Neuronal stem cell (in vitro differentiated cells): ENCODE data around the gene TRPM2.

ENCODE experiments used
- DNase-seq: peaks from one replicate; pipeline ENCODE4 v3.0.0-alpha.2; 2013; ENCODE audit warnings: low spot score
- H2AFZ ChIP-seq: one replicate; pipeline ENCODE4 v1.6.1; 2013; ENCODE audit warnings: mild to moderate bottlenecking, low read length, inconsistent platforms
- H2AK5ac ChIP-seq: 2 replicates; pipeline ENCODE4 v1.6.1; 2013; ENCODE audit warnings: low read depth, mild to moderate bottlenecking, inconsistent platforms, low read length, moderate library complexity, mixed read lengths
- H2BK120ac ChIP-seq: 2 replicates; pipeline ENCODE4 v1.6.1; 2013; ENCODE audit warnings: low read depth, mild to moderate bottlenecking, inconsistent platforms, low read length, moderate library complexity, mixed read lengths
- H2BK12ac ChIP-seq: one replicate; pipeline ENCODE4 v1.6.1; 2013; ENCODE audit warnings: low read length, inconsistent platforms
- H2BK15ac ChIP-seq: 2 replicates; pipeline ENCODE4 v1.6.1; 2013; ENCODE audit warnings: mild to moderate bottlenecking, low read length, inconsistent platforms, mixed read lengths
- H2BK5ac ChIP-seq: one replicate; pipeline ENCODE4 v1.6.1; 2013; ENCODE audit warnings: inconsistent platforms, mild to moderate bottlenecking, low read length, moderate library complexity
- H3K14ac ChIP-seq: one replicate; pipeline ENCODE4 v1.6.1; 2013; ENCODE audit warnings: low read length, inconsistent platforms
- H3K18ac ChIP-seq: 2 replicates; pipeline ENCODE4 v1.6.1; 2013; ENCODE audit warnings: low read length, inconsistent platforms
- H3K23ac ChIP-seq: 2 replicates; pipeline ENCODE4 v1.6.1; 2013; ENCODE audit warnings: low read depth, mild to moderate bottlenecking, mixed read lengths, low read length, inconsistent platforms; ENCODE audit not compliant: poor library complexity
- H3K27ac ChIP-seq: replicated peaks from 3 replicates; pipeline ENCODE4 v1.5.1; 2013; ENCODE audit warnings: low read length, inconsistent platforms
- H3K27me3 ChIP-seq, 3 experiments: 2 replicates each; pipeline ENCODE4 v1.6.1; 2013; ENCODE audit warnings: low read length in 3 of 3, mild to moderate bottlenecking in 2 of 3, inconsistent platforms in 1 of 3, low read depth in 1 of 3, mixed read lengths in 1 of 3, moderate library complexity in 1 of 3; ENCODE audit not compliant: control insufficient read depth in 3 of 3, insufficient read depth in 3 of 3
- H3K36me3 ChIP-seq, 2 donors: replicated peaks in 1 of 2; 2 replicates each; pipeline ENCODE4 v1.6.1; 2013; ENCODE audit warnings: low read length in 2 of 2; ENCODE audit not compliant: control insufficient read depth in 2 of 2, insufficient read depth in 2 of 2
- H3K4ac ChIP-seq: 2 replicates; pipeline ENCODE4 v1.6.1; 2013; ENCODE audit warnings: inconsistent platforms, mild to moderate bottlenecking, low read length, moderate library complexity
- H3K4me1 ChIP-seq, 2 donors: 1 replicate in 1 of 2; 2 replicates in 1 of 2; pipeline ENCODE4 v1.6.1; 2013; ENCODE audit warnings: low read length in 2 of 2, low read depth in 1 of 2; ENCODE audit not compliant: control insufficient read depth in 2 of 2, insufficient read depth in 1 of 2
- H3K4me2 ChIP-seq: one replicate; pipeline ENCODE4 v1.6.1; 2013; ENCODE audit warnings: mild to moderate bottlenecking, low read length, inconsistent platforms; ENCODE audit not compliant: insufficient read depth, poor library complexity, severe bottlenecking
- H3K4me3 ChIP-seq, 2 donors: 2 replicates each; pipeline ENCODE4 v1.5.1; 2013; ENCODE audit warnings: low read length in 2 of 2, mild to moderate bottlenecking in 2 of 2, inconsistent platforms in 1 of 2, moderate library complexity in 1 of 2
- H3K79me1 ChIP-seq: one replicate; pipeline ENCODE4 v1.6.1; 2013; ENCODE audit warnings: low read depth, mild to moderate bottlenecking, inconsistent platforms, low read length, moderate library complexity
- H3K9ac ChIP-seq: one replicate; pipeline ENCODE4 v1.6.1; 2013; ENCODE audit warnings: mild to moderate bottlenecking, low read depth, low read length, inconsistent platforms; ENCODE audit not compliant: poor library complexity
- H3K9me3 ChIP-seq, 2 donors: replicated peaks in 1 of 2; 2 replicates each; pipeline versions ENCODE3 to v1.6.1; 2013; ENCODE audit warnings: low read length in 2 of 2, mild to moderate bottlenecking in 2 of 2, inconsistent platforms in 1 of 2, low read depth in 1 of 2, mixed read lengths in 1 of 2, moderate library complexity in 1 of 2; ENCODE audit not compliant: control insufficient read depth in 2 of 2, insufficient read depth in 1 of 2
- H4K8ac ChIP-seq: one replicate; pipeline ENCODE4 v1.6.1; 2013; ENCODE audit warnings: low read depth, mild to moderate bottlenecking, inconsistent platforms, low read length, moderate library complexity
- H4K91ac ChIP-seq: one replicate; pipeline ENCODE4 v1.6.1; 2013; ENCODE audit warnings: low read length, low read depth, mild to moderate bottlenecking, inconsistent platforms; ENCODE audit not compliant: poor library complexity
- WGBS, 2 donors: extraction: QIAGEN DNeasy Blood & Tissue Kit; methylation state at CpG; one replicate each; pipeline ENCODE4 v1.1.7; 2013; ENCODE audit warnings: missing lambda C conversion rate in 2 of 2, mixed read lengths in 1 of 2; ENCODE audit not compliant: insufficient read length in 2 of 2, insufficient replicate concordance in 1 of 2; ENCODE audit errors: extremely low coverage in 2 of 2; 5-methylcytosine and 5-hydroxymethylcytosine counted together

Gene TRPM2

DNA sequence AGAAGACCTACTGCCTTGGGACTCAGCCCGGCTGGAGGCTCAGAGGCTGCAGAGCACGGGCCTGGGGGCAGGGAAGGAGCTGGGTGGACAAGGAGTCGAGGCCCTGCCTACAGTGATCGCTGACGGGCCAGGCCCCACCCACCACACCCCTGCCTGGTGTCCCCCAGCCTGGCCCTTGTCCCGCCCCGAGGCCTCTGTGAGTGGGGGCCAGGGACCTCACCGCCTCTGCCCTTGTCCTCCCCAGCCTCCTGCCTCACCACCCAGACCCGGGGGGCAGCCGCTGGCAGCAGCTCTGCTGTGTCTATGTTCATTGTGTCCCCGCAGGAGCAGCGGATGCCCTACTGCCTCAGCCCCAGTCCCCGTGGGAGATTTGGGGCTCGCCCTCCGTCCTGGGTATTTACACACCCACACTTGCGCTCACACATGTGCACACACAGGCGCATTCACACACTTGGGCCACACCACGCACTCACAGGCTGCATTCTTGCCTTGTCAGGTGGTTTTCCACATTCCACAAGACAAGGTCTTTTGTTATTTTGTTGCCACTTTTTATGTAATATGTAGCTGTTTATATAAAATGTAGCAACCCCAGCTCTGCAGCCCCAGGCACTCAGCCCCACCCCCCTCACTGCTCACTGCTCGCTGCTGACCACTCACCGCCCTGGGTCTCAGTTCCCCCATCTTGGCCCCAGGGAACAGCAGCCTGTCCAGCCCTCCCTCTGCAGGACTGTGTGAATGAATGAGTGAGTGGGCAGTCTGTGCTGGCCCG, 46.3 kb upstream of the TRPM2 start:
- H3K4me3 ChIP-seq, result no peak overlapping the region
- peak overlapping the region; percentile 89 for H3K14ac ChIP-seq
- WGBS, 2 donors, result no CpG with 5 or more reads among the region's 21 CpGs
- DNase-seq, result no peak
- peak overlapping the region; percentile 58 for H2BK15ac ChIP-seq
- peak overlapping the region; percentile 55 for H3K23ac ChIP-seq
- no peaks in the 10 kb centered on the region for H3K27me3 ChIP-seq
- H3K27ac ChIP-seq, result no peak overlapping the region
- H2BK120ac ChIP-seq, result no peak overlapping the region
- H3K4me1 ChIP-seq, result peaks cover 26 to 32% of the 10 kb centered on the region in 2 donors
- peak overlapping the region; percentile 53 for H3K4ac ChIP-seq
- H2AK5ac ChIP-seq, result peak overlapping the region; percentile 79
- peak overlapping the region; percentile 82 for H2BK5ac ChIP-seq
- peaks cover 0 to 3% of the 10 kb centered on the region in 2 donors for H3K9me3 ChIP-seq
- H3K9ac ChIP-seq, result peak overlapping the region; percentile 70
- H3K79me1 ChIP-seq, result peaks cover 7% of the 10 kb centered on the region
- H3K18ac ChIP-seq, result peak overlapping the region; percentile 90
- no peak overlapping the region for H2AFZ ChIP-seq
- no peak overlapping the region for H3K4me2 ChIP-seq
- H4K8ac ChIP-seq, result peak overlapping the region; percentile 17
- peaks cover 13 to 40% of the 10 kb centered on the region in 2 donors for H3K36me3 ChIP-seq
- H2BK12ac ChIP-seq, result peak overlapping the region; percentile 58
- no peak overlapping the region for H4K91ac ChIP-seq

GRCh38 chr21:44310628-44311507, 42.6 kb upstream of the TRPM2 start:
- Histone ChIP-seq H3K9me3 (peaks cover 0 to 3% of the 10 kb centered on the region in 2 donors), H2BK120ac (no peak overlapping the region), H3K4me3 (peak overlapping the region in 1 of 2 donors; percentile 65), H3K4me2 (no peak overlapping the region), H3K4me1 (peaks cover 13 to 18% of the 10 kb centered on the region in 2 donors), H3K9ac (peak overlapping the region; percentile 55), H4K8ac (no peak overlapping the region), H2BK15ac (no peak overlapping the region), H3K27ac (no peak overlapping the region), H2AK5ac (no peak overlapping the region), H3K36me3 (peaks cover 21 to 69% of the 10 kb centered on the region in 2 donors), H2BK12ac (no peak overlapping the region), H3K18ac (no peak overlapping the region), H3K4ac (no peak overlapping the region), H2BK5ac (peak overlapping the region; percentile 66), H3K23ac (peak overlapping the region; percentile 93), H3K14ac (no peak overlapping the region), H3K27me3 (no peaks in the 10 kb centered on the region), H3K79me1 (peaks cover 5% of the 10 kb centered on the region), H4K91ac (no peak overlapping the region), H2AFZ (no peak overlapping the region)
- DNase-seq, result no peak
- WGBS, 2 donors, result no CpG with 5 or more reads among the region's 28 CpGs

GRCh38 chr21:44312089-44312488, 41.3 kb upstream of the TRPM2 start:
- no peak overlapping the region for H2AFZ ChIP-seq
- H3K18ac ChIP-seq, result no peak overlapping the region
- peaks cover 5% of the 10 kb centered on the region for H3K79me1 ChIP-seq
- peak overlapping the region; percentile 43 for H4K8ac ChIP-seq
- no peak overlapping the region for H4K91ac ChIP-seq
- H3K4me3 ChIP-seq, result no peak overlapping the region
- H3K27me3 ChIP-seq, result no peaks in the 10 kb centered on the region
- H2BK15ac ChIP-seq, result no peak overlapping the region
- peaks cover 29 to 75% of the 10 kb centered on the region in 2 donors for H3K36me3 ChIP-seq
- WGBS, 2 donors, result no CpG with 5 or more reads among the region's 22 CpGs
- H2BK12ac ChIP-seq, result no peak overlapping the region
- no peak overlapping the region for H2BK5ac ChIP-seq
- H3K4me2 ChIP-seq, result no peak overlapping the region
- no peak overlapping the region for H2BK120ac ChIP-seq
- no peak overlapping the region for H3K14ac ChIP-seq
- no peak overlapping the region for H3K9ac ChIP-seq
- peaks cover 7 to 13% of the 10 kb centered on the region in 2 donors for H3K4me1 ChIP-seq
- peak overlapping the region; percentile 20 for H3K23ac ChIP-seq
- H2AK5ac ChIP-seq, result no peak overlapping the region
- DNase-seq, result no peak
- peaks cover 0 to 5% of the 10 kb centered on the region in 2 donors for H3K9me3 ChIP-seq
- H3K4ac ChIP-seq, result no peak overlapping the region
- H3K27ac ChIP-seq, result no peak overlapping the region

DNA sequence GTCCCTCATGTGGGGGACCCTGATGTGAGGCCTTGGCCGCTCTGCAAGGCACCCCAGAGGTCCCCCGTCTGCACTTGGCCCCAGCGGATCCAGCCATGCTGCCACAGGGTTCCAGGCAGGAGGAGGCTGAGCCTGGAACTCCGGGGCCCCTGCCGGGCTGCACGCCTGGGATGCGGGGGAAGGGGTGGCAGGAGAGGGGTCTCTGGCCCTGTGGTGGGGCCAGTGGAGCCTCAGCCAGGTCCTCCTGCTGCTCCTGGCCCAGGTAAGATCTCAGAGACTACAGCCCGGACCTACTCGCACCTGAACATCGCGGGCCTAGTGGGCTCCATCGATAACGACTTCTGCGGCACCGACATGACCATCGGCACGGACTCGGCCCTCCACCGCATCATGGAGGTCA, 40.7 kb upstream of the TRPM2 start:
- no CpG with 5 or more reads among the region's 19 CpGs for WGBS, 2 donors
- H3K14ac ChIP-seq, result no peak overlapping the region

More for the DNA sequence above, 40.7 kb upstream of the TRPM2 start:
- Histone ChIP-seq H2BK5ac (peak overlapping the region; percentile 94), H2BK15ac (no peak overlapping the region), H3K4me3 (no peak overlapping the region), H3K27me3 (no peaks in the 10 kb centered on the region), H3K27ac (no peak overlapping the region), H3K18ac (no peak overlapping the region), H3K9ac (no peak overlapping the region), H3K4me1 (peaks cover 5 to 8% of the 10 kb centered on the region in 2 donors), H3K23ac (no peak overlapping the region), H3K9me3 (peaks cover 0 to 5% of the 10 kb centered on the region in 2 donors), H2BK12ac (no peak overlapping the region), H4K91ac (no peak overlapping the region), H2AK5ac (no peak overlapping the region), H3K36me3 (peaks cover 29 to 76% of the 10 kb centered on the region in 2 donors), H2AFZ (no peak overlapping the region), H3K79me1 (peaks cover 5% of the 10 kb centered on the region), H2BK120ac (peak overlapping the region; percentile 8), H4K8ac (no peak overlapping the region), H3K4me2 (no peak overlapping the region), H3K4ac (no peak overlapping the region)
- DNase-seq, result no peak
